Transverse colon (tissue), 3 donors: ENCODE results near the gene PAOX.

Experiments used
- CTCF ChIP-seq, 5 experiments: fragments of 200-600 bp in 3 of 5; fragments of 450-650 bp in 2 of 5; sonication (generic) in 3 of 5; IDR thresholded peaks; 1 replicate in 2 of 5; 2 replicates in 3 of 5; pipeline ENCODE4 v1.5.1; 2016 to 2017; ENCODE audit warnings: antibody characterized with exemption in 5 of 5, inconsistent platforms in 3 of 5, mild to moderate bottlenecking in 2 of 5, moderate library complexity in 1 of 5
- EP300 ChIP-seq: sonication (generic); formaldehyde crosslinking; IDR thresholded peaks from one replicate; pipeline ENCODE4 v1.6.1; 2017; ENCODE audit warnings: antibody characterized with exemption, low read depth
- POLR2A ChIP-seq: fragments of 450-650 bp; IDR thresholded peaks from one replicate; pipeline ENCODE4 v1.6.1; 2016; ENCODE audit warnings: antibody characterized with exemption, mild to moderate bottlenecking, moderate library complexity

GRCh38 chr10:133362846-133363245 is 16.2 kb upstream of the PAOX start:
- TF ChIP-seq POLR2A (no peak), CTCF (IDR thresholded peaks at IDR 0.05) (no peak), EP300 (no peak)
